SK-N-SH treated with all-trans-retinoic acid at 6 μM for 48 hours (cell line): ENCODE data around the gene TMEM250.

Experiments
- ATAC-seq: fragments of 200-7000 bp; cut with Tn5 transposase; 3 replicates; pipeline ENCODE4 v1.9.1; 2020; ENCODE audit warnings: mild to moderate bottlenecking, moderate library complexity
- CSDC2 ChIP-seq: fragments of 250-450 bp; sonication (Bioruptor Pico); IDR thresholded peaks from 2 replicates; pipeline ENCODE4 v1.5.0; 2020; ENCODE audit warnings: mild to moderate bottlenecking, moderate library complexity
- GLIS3 ChIP-seq: fragments of 250-450 bp; sonication (Bioruptor Pico); IDR thresholded peaks from 2 replicates; pipeline ENCODE4 v1.5.0; 2020; ENCODE audit warnings: mild to moderate bottlenecking, moderate library complexity
- ISL1 ChIP-seq: fragments of 250-450 bp; sonication (Bioruptor Pico); IDR thresholded peaks from 2 replicates; pipeline ENCODE4 v2.1.2; 2022; ENCODE audit warnings: mild to moderate bottlenecking, moderate library complexity
- OSR1 ChIP-seq: fragments of 250-450 bp; sonication (Bioruptor Pico); IDR thresholded peaks from 2 replicates; pipeline ENCODE4 v1.8.0; 2022; ENCODE audit warnings: moderate library complexity, mild to moderate bottlenecking, inconsistent platforms
- PPARA ChIP-seq: fragments of 250-450 bp; sonication (Bioruptor Pico); IDR thresholded peaks from 2 replicates; pipeline ENCODE4 v1.5.0; 2020; ENCODE audit warnings: mild to moderate bottlenecking, borderline replicate concordance
- RARB ChIP-seq: fragments of 250-450 bp; sonication (Bioruptor Pico); IDR thresholded peaks from 2 replicates; pipeline ENCODE4 v1.8.0; 2021; ENCODE audit warnings: mild to moderate bottlenecking, moderate library complexity
- TCF4 ChIP-seq: fragments of 250-450 bp; sonication (Bioruptor Pico); IDR thresholded peaks from 2 replicates; pipeline ENCODE4 v1.8.0; 2021; ENCODE audit warnings: mild to moderate bottlenecking, moderate library complexity, borderline replicate concordance
- ZFP3 ChIP-seq: fragments of 250-450 bp; sonication (Bioruptor Pico); IDR thresholded peaks from 2 replicates; pipeline ENCODE4 v1.5.0; 2020; ENCODE audit warnings: mild to moderate bottlenecking, moderate library complexity
- ZFP30 ChIP-seq: fragments of 450-650 bp; formaldehyde crosslinking; IDR thresholded peaks from 2 replicates; pipeline ENCODE4 v1.5.0; 2022; ENCODE audit warnings: mild to moderate bottlenecking, moderate library complexity
- ZNF565 ChIP-seq: fragments of 450-650 bp; formaldehyde crosslinking; conservative IDR thresholded peaks from 2 replicates; pipeline ENCODE4 v1.5.0; 2020; ENCODE audit warnings: low read depth, mild to moderate bottlenecking, moderate library complexity
- ZNF70 ChIP-seq: fragments of 450-650 bp; formaldehyde crosslinking; IDR thresholded peaks from 2 replicates; pipeline ENCODE4 v1.5.0; 2020; ENCODE audit warnings: mild to moderate bottlenecking, moderate library complexity
- TF ChIP-seq, protein P1 (sequence below): fragments of 250-450 bp; sonication (Bioruptor Pico); IDR thresholded peaks from 2 replicates; pipeline ENCODE4 v1.5.1; 2020; ENCODE audit warnings: low read depth, mild to moderate bottlenecking, moderate library complexity
- TF ChIP-seq, protein P2 (sequence below): fragments of 250-450 bp; sonication (Bioruptor Pico); IDR thresholded peaks from 2 replicates; pipeline ENCODE4 v1.5.0; 2020; ENCODE audit warnings: mild to moderate bottlenecking, moderate library complexity
- TF ChIP-seq, protein P3 (sequence below): fragments of 250-450 bp; sonication (Bioruptor Pico); IDR thresholded peaks from 2 replicates; pipeline ENCODE4 v1.5.1; 2021; ENCODE audit warnings: mild to moderate bottlenecking, moderate library complexity
- TF ChIP-seq, protein P4 (sequence below): fragments of 250-450 bp; sonication (Bioruptor Pico); IDR thresholded peaks from 2 replicates; pipeline ENCODE4 v1.8.0; 2020; ENCODE audit warnings: mild to moderate bottlenecking, moderate library complexity, borderline replicate concordance

TMEM250 gene, protein sequence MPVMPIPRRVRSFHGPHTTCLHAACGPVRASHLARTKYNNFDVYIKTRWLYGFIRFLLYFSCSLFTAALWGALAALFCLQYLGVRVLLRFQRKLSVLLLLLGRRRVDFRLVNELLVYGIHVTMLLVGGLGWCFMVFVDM

DNA sequence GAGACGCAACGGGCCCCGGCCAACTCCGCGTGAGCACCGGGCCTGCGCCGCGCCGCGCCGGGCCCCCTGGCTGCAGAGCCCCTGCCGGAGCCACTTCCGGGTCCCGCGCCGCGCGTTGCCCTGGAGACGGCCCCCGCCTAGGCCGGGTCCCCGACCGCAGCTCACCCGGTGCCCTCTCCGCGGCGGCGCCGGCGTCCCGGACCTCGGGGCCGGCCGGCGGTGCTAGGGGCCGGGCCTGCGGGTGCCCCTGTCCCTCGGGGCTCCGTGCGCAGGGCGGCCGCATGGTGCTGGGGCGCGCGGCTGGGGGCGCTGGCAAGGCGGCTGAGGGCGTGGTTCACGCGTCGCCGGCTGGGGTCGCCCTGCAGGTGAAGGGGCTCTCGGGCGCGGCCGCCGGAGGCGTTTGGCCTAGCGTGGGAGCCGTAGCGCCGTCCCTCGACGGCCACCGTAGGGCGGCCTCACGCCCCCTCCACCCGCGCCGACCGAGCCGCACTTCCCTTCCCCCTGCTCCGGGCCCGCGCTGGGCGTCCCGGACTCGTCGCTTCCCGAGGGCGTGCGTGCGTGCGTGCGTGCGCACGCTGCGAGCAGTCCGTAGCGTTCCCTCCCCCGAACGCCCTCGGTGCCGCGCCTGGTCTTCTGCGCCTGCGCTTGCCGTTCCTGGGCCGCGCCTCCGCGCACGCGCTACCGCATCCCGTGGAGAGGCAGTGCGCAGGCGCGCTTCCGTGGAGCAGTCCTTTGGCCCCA, at the start of gene TMEM250:
Gene TMEM250 (minus strand): TSS at position 556 of the 741 bp plus-strand sequence. CDS start 1,975 bp downstream, outside the sequence.
- no peak for TF ChIP-seq TCF4 (CRISPR knock-in tag)
- TF ChIP-seq, protein P1, sequence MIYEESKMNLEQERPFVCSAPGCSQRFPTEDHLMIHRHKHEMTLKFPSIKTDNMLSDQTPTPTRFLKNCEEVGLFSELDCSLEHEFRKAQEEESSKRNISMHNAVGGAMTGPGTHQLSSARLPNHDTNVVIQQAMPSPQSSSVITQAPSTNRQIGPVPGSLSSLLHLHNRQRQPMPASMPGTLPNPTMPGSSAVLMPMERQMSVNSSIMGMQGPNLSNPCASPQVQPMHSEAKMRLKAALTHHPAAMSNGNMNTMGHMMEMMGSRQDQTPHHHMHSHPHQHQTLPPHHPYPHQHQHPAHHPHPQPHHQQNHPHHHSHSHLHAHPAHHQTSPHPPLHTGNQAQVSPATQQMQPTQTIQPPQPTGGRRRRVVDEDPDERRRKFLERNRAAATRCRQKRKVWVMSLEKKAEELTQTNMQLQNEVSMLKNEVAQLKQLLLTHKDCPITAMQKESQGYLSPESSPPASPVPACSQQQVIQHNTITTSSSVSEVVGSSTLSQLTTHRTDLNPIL (CRISPR knock-in tag), result no peak
- TF ChIP-seq, protein P2, sequence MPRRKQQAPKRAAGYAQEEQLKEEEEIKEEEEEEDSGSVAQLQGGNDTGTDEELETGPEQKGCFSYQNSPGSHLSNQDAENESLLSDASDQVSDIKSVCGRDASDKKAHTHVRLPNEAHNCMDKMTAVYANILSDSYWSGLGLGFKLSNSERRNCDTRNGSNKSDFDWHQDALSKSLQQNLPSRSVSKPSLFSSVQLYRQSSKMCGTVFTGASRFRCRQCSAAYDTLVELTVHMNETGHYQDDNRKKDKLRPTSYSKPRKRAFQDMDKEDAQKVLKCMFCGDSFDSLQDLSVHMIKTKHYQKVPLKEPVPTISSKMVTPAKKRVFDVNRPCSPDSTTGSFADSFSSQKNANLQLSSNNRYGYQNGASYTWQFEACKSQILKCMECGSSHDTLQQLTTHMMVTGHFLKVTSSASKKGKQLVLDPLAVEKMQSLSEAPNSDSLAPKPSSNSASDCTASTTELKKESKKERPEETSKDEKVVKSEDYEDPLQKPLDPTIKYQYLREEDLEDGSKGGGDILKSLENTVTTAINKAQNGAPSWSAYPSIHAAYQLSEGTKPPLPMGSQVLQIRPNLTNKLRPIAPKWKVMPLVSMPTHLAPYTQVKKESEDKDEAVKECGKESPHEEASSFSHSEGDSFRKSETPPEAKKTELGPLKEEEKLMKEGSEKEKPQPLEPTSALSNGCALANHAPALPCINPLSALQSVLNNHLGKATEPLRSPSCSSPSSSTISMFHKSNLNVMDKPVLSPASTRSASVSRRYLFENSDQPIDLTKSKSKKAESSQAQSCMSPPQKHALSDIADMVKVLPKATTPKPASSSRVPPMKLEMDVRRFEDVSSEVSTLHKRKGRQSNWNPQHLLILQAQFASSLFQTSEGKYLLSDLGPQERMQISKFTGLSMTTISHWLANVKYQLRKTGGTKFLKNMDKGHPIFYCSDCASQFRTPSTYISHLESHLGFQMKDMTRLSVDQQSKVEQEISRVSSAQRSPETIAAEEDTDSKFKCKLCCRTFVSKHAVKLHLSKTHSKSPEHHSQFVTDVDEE, result no peak
- TF ChIP-seq ZFP3 (CRISPR knock-in tag), result no peak; the same call in 1 of the 2 replicates
- TF ChIP-seq, protein P3, sequence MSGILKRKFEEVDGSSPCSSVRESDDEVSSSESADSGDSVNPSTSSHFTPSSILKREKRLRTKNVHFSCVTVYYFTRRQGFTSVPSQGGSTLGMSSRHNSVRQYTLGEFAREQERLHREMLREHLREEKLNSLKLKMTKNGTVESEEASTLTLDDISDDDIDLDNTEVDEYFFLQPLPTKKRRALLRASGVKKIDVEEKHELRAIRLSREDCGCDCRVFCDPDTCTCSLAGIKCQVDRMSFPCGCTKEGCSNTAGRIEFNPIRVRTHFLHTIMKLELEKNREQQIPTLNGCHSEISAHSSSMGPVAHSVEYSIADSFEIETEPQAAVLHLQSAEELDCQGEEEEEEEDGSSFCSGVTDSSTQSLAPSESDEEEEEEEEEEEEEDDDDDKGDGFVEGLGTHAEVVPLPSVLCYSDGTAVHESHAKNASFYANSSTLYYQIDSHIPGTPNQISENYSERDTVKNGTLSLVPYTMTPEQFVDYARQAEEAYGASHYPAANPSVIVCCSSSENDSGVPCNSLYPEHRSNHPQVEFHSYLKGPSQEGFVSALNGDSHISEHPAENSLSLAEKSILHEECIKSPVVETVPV (CRISPR knock-in tag), result no peak
- TF ChIP-seq RARB (CRISPR knock-in tag), result no peak
- ATAC-seq, result peak; percentile 88

DNA sequence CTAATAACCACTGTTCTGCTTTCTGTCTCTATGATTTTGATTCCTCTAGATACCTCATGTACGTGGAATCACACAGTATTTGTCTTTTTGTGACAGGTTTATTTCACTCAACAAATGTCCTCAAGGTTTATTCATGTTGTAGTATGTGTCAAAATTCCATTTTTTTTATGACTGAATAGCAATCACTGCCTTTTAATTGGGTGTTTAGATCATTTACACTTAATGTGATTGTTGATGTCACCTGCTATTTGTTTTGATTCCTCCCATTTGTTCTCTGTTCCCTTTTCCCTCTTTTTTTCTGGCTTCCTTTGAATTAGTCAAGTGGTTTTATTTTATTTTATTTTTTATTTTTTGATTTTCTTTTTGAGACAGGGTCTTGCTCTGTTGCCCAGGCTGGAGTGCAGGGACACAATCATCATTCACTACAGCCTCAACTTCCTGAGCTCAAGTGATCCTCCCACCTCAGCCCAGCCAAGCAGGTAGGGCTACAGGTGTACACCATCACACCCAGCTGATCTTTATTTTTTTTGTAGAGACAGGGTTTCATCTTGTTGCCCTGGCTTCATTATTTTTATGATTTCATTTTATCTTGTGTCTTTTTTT, 44.7 kb upstream of the TMEM250 start:
- no peak for ATAC-seq
- TF ChIP-seq GLIS3 (CRISPR knock-in tag), result no peak
- TF ChIP-seq ISL1 (CRISPR knock-in tag), result no peak
- TF ChIP-seq, protein P4, sequence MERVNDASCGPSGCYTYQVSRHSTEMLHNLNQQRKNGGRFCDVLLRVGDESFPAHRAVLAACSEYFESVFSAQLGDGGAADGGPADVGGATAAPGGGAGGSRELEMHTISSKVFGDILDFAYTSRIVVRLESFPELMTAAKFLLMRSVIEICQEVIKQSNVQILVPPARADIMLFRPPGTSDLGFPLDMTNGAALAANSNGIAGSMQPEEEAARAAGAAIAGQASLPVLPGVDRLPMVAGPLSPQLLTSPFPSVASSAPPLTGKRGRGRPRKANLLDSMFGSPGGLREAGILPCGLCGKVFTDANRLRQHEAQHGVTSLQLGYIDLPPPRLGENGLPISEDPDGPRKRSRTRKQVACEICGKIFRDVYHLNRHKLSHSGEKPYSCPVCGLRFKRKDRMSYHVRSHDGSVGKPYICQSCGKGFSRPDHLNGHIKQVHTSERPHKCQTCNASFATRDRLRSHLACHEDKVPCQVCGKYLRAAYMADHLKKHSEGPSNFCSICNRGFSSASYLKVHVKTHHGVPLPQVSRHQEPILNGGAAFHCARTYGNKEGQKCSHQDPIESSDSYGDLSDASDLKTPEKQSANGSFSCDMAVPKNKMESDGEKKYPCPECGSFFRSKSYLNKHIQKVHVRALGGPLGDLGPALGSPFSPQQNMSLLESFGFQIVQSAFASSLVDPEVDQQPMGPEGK (CRISPR knock-in tag), result no peak
- TF ChIP-seq, protein P3 (CRISPR knock-in tag), result no peak
- no peak for TF ChIP-seq CSDC2 (CRISPR knock-in tag)
- no peak for TF ChIP-seq PPARA (CRISPR knock-in tag)
- TF ChIP-seq ZFP30 (CRISPR knock-in tag), result no peak
- TF ChIP-seq ZNF70 (CRISPR knock-in tag), result no peak
- TF ChIP-seq OSR1 (CRISPR knock-in tag), result no peak
- TF ChIP-seq, all 23 proteins: peak for 0

DNA sequence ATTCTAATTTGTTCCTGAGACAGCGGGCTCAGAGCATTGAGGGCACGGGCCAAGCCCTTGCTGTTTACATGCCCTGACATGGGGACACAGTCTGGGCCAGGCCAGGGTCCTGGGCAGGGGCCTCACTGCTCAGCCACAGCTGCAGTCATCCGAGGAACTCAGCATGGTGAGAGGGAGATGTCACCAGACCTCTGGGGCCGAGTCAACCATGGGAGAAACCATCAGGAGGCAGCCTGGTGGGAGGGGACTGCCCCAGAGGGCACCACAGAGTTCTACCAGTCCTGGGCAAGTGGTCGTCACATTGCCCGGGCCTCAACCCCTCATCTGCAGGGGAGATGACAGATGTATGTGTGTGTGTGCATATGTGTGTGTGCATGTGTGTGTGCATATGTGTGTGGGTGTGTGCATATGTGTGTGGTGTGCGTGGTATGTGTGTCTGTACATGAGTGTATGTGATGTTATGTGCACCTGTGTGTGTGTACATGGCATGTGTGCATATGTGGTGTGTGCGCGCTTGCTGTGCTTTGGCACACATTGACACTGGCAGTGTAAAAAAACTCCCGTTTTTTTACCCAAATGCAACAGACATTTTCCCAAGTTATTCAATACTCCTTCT, 42.4 kb upstream of the TMEM250 start:
- TF ChIP-seq TCF4 (CRISPR knock-in tag), result no peak
- TF ChIP-seq, protein P2, result no peak
- TF ChIP-seq ZNF565 (CRISPR knock-in tag), result no peak
- TF ChIP-seq, protein P4 (CRISPR knock-in tag), result no peak
- no peak for TF ChIP-seq ZFP3 (CRISPR knock-in tag)
- ATAC-seq, result no peak
